Neural cell (in vitro differentiated cells): ENCODE data around the gene LRRTM2. TPM values are rescaled to one million over a fixed set of nuclear protein-coding genes. Genes with fewer than 3 reads are reported as not detected.

Source experiments
- H2AFZ ChIP-seq: fragments of 200-600, 300-800 bp; sonication (generic), shearing (Covaris generic); 2 replicates; pipeline ENCODE4 v1.6.0; 2014; ENCODE audit warnings: low read depth, mild to moderate bottlenecking, antibody characterized with exemption, low read length, moderate library complexity
- H3F3A ChIP-seq: fragments of 200-600 bp; shearing (Covaris generic); 2 replicates; pipeline ENCODE4 v1.6.1; 2016; ENCODE audit warnings: mild to moderate bottlenecking, moderate library complexity, mixed read lengths, antibody characterized with exemption, low read length; ENCODE audit not compliant: insufficient read depth, poor library complexity, severe bottlenecking
- H3K27ac ChIP-seq: fragments of 200-600, 300-800 bp; sonication (generic), shearing (Covaris generic); 2 replicates; pipeline ENCODE4 v1.5.1; 2014; ENCODE audit warnings: mild to moderate bottlenecking, low read length, moderate library complexity
- H3K27me3 ChIP-seq: fragments of 300-800, 200-600 bp; sonication (generic), shearing (Covaris generic); 2 replicates; pipeline ENCODE4 v1.6.0; 2014; ENCODE audit warnings: mild to moderate bottlenecking, low read depth, low read length, moderate library complexity; ENCODE audit not compliant: insufficient read depth
- H3K36me3 ChIP-seq: fragments of 300-800, 200-600 bp; sonication (generic), shearing (Covaris generic); 2 replicates; pipeline ENCODE4 v1.5.1; 2014; ENCODE audit warnings: mild to moderate bottlenecking, antibody characterized with exemption, low read length, moderate library complexity; ENCODE audit not compliant: insufficient read depth
- H3K4me2 ChIP-seq: fragments of 300-800, 200-600 bp; sonication (generic), shearing (Covaris generic); 2 replicates; pipeline ENCODE4 v1.6.0; 2014; ENCODE audit warnings: mild to moderate bottlenecking, low read length
- H3K4me3 ChIP-seq: fragments of 300-800, 200-600 bp; sonication (generic), shearing (Covaris generic); 2 replicates; pipeline ENCODE4 v1.5.1; 2014; ENCODE audit warnings: mild to moderate bottlenecking, low read length, moderate library complexity
- H3K79me2 ChIP-seq: fragments of 200-600 bp; shearing (Covaris generic); replicated peaks from 2 replicates; pipeline ENCODE4 v1.6.0; 2014; ENCODE audit warnings: mild to moderate bottlenecking, low read length, moderate library complexity; ENCODE audit not compliant: insufficient read depth
- H3K9ac ChIP-seq: fragments of 300-800, 200-600 bp; sonication (generic), shearing (Covaris generic); 2 replicates; pipeline ENCODE4 v1.6.1; 2016; ENCODE audit warnings: mild to moderate bottlenecking, low read length, mixed read lengths
- H3K9me2 ChIP-seq: fragments of 200-600 bp; shearing (Covaris generic); 2 replicates; pipeline ENCODE4 v1.6.1; 2016; ENCODE audit warnings: mild to moderate bottlenecking, low read length, mixed read lengths; ENCODE audit not compliant: insufficient read depth
- H3K9me3 ChIP-seq: fragments of 200-600, 300-800 bp; sonication (generic), shearing (Covaris generic); 2 replicates; pipeline ENCODE4 v1.6.1; 2016; ENCODE audit warnings: mild to moderate bottlenecking, mixed run types, low read length, moderate library complexity, mixed read lengths
- H4K20me1 ChIP-seq: fragments of 200-600 bp; shearing (Covaris generic); 2 replicates; pipeline ENCODE4 v1.6.1; 2016; ENCODE audit warnings: mild to moderate bottlenecking, mixed run types; ENCODE audit not compliant: insufficient read depth
- CTCF ChIP-seq: fragments of 450-650 bp; IDR thresholded peaks from 2 replicates; pipeline ENCODE4 v1.5.1; 2014; ENCODE audit warnings: antibody characterized with exemption, mild to moderate bottlenecking, moderate library complexity; ENCODE audit not compliant: poor library complexity, severe bottlenecking
- EP300 ChIP-seq: fragments of 450-650 bp; conservative IDR thresholded peaks from 2 replicates; pipeline ENCODE4 v1.6.1; 2014; ENCODE audit warnings: antibody characterized with exemption, mild to moderate bottlenecking, moderate library complexity; ENCODE audit not compliant: poor library complexity, severe bottlenecking
- RAD21 ChIP-seq: fragments of 450-650 bp; conservative IDR thresholded peaks from 2 replicates; pipeline ENCODE4 v1.6.1; 2014; ENCODE audit warnings: antibody characterized with exemption, mild to moderate bottlenecking, moderate library complexity
- REST ChIP-seq: IDR thresholded peaks from 2 replicates; pipeline ENCODE4 v1.6.1; 2012; ENCODE audit warnings: borderline replicate concordance
- SMC3 ChIP-seq: fragments of 450-650 bp; conservative IDR thresholded peaks from 2 replicates; pipeline ENCODE4 v1.6.1; 2014; ENCODE audit warnings: antibody characterized with exemption, mild to moderate bottlenecking, moderate library complexity; ENCODE audit not compliant: poor library complexity
- TAF1 ChIP-seq: IDR thresholded peaks from 2 replicates; pipeline ENCODE4 v1.6.1; 2012; ENCODE audit warnings: low read depth
- polyA plus RNA-seq: library from polyadenylated mRNA; depleted of rRNA; stranded (reverse); fragments of >200 nt; gene quantifications from 2 replicates; pipeline ENCODE4 v1.2.3, GENCODE V29; 2014

LRRTM2 gene
- polyA plus RNA-seq, 1 donor from 2014 or later, result 5.9 TPM

- H3K9me2 ChIP-seq, result no peaks in the 10 kb centered on the region
- H2AFZ ChIP-seq, result no peak overlapping the region
- no peaks in the 10 kb centered on the region for H3K9me3 ChIP-seq
- H3K4me3 ChIP-seq, result peak overlapping the region; percentile 66
- no peak overlapping the region for H3K9ac ChIP-seq
- H4K20me1 ChIP-seq, result no peaks in the 10 kb centered on the region
- no peak overlapping the region for H3K4me2 ChIP-seq
- no peak overlapping the region for H3K27ac ChIP-seq
- H3F3A ChIP-seq, result no peaks in the 10 kb centered on the region
- no peaks in the 10 kb centered on the region for H3K36me3 ChIP-seq
- TF ChIP-seq SMC3 (no peak), REST (no peak), TAF1 (no peak), RAD21 (no peak)
- no peaks in the 10 kb centered on the region for H3K27me3 ChIP-seq
- H3K79me2 ChIP-seq, result peaks cover 31% of the 10 kb centered on the region
These were observed 1.7 kb upstream of the LRRTM2 start for GRCh38 chr5:138876811-138877210.

GRCh38 chr5:138875946-138876345 is 811 bp upstream of the LRRTM2 start:
- Histone ChIP-seq H3K36me3 (no peaks in the 10 kb centered on the region), H3K9me3 (no peaks in the 10 kb centered on the region), H3K27me3 (no peaks in the 10 kb centered on the region), H3K4me3 (peak overlapping the region; percentile 66), H3F3A (no peaks in the 10 kb centered on the region), H2AFZ (no peak overlapping the region), H4K20me1 (no peaks in the 10 kb centered on the region), H3K4me2 (peak overlapping the region; percentile 90), H3K9me2 (no peaks in the 10 kb centered on the region), H3K27ac (peak overlapping the region; percentile 91), H3K9ac (peak overlapping the region; percentile 71), H3K79me2 (peaks cover 34% of the 10 kb centered on the region)
- TF ChIP-seq EP300, result no peak
- no peak for TF ChIP-seq CTCF

- Histone ChIP-seq H2AFZ (peak overlapping the region; percentile 25), H3K9ac (peak overlapping the region; percentile 71), H3K36me3 (no peaks in the 10 kb centered on the region), H3K27ac (peak overlapping the region; percentile 91), H3F3A (no peaks in the 10 kb centered on the region), H3K27me3 (no peaks in the 10 kb centered on the region), H3K9me2 (no peaks in the 10 kb centered on the region), H3K4me2 (peak overlapping the region; percentile 90), H3K79me2 (peaks cover 38% of the 10 kb centered on the region), H4K20me1 (no peaks in the 10 kb centered on the region), H3K4me3 (peak overlapping the region; percentile 66), H3K9me3 (no peaks in the 10 kb centered on the region)
- TF ChIP-seq REST, result no peak
- peak; percentile 18 for TF ChIP-seq TAF1
These were observed 379 bp upstream of the LRRTM2 start for GRCh38 chr5:138875552-138875875.
